ENCODE measurements around the gene COL6A3.

GRCh38 chr2:237426517-237426916 is 12.6 kb upstream of the COL6A3 start:
- TF ChIP-seq CTCF (IDR thresholded peaks at IDR 0.05) (no peak), POLR2A (IDR thresholded peaks at IDR 0.05) (no peak)

All from lower leg skin (tissue), 3 donors.